CD4-positive, alpha-beta T cell treated with Interleukin-17A for 1 hour (primary cell): ENCODE data around the gene ELOVL5.

Experiments used
- DNase-seq: peaks from one replicate; pipeline ENCODE4 v3.0.0-alpha.2; 2020

The ELOVL5 gene

DNA sequence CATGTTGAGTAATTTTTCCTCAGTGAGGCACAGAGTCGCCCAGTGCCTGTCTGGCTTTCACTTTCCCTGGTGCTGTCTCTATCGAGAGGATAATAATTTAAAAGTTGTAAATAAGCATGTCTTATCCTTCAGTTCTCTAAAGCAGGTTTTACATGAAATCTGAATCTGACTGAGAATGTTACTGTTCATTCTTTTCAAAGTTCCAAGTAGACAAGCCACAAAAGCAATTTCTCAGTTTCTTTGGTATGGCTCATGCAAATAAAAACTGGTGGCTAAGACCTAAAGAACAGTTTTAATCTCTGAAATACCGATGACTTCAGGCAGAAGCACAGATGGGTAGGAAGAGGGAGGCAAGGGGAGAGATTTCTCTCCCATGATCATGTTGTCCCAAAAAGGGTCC lies 112.5 kb downstream of the ELOVL5 start:
- DNase-seq, result no peak

DNA sequence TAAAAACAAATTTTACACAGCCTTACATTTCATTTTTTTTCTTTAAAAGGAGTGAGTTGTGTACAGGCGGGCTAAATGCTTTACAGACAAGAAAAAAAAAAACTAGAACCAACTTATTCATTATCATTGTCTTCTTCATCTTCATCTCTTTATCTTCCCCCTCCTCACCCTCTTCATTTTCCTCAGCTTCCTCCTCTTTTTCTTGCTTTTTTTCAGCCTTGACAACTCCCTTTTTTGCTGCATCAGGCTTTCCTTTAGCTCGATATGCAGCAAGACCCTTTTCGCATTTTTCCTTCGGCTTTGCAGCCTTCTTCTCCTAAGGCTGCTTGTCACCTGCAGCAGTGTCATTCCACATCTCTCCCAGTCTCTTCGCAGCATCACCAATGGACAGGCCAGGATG lies 113.2 kb downstream of the ELOVL5 start:
- no peak for DNase-seq

DNA sequence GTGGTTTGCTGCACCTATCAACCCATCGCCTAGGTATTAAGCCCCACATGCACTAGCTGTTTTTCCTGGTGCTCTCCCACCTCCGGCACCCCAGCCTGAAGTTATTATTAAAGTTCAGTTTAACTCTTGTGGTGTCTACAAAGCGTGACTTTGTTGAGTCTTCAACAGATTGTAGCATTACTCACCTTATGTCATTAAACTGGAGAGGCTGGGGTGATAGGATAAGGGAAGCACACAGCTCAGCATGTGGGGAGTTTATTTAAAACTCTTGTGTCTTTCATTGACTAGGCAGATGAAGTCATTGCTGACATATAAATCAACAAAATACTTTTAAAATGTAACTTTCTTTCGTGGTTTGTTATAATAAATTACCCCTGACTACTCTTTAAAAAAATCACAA lies 115.4 kb downstream of the ELOVL5 start:
- DNase-seq, result no peak

DNA sequence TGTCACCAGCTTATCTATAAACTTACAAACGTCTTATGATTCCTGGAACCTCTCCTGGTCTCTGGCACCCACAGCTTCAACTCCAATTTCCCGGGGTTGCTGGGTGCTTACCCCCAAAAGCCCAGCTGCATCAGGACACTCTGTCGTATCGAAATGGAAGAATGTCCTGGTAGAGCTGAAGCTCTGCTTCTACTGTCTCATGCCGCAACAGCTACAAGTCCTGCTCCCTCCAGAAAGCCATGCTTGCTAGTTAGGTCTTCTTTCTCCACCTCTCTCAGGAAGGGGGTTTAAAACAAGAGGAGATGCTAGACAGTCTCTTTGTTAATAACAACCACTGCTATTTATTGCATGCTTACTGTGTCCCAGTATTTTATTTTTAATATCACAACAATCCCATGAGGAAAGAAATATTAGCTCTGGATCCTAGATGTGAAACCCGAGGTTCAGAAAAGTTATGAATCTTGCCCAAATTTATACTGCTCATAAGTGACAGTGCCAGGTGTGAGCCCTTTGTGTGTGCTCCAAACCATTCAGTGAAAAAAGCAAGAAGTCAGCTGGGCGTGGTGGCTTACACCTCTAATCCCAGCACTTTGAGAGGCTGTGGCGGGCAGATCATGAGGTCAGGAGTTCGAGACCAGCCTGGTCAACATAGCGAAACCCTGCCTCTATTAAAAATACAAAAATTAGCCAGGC lies 117.8 kb downstream of the ELOVL5 start:
- no peak for DNase-seq

DNA sequence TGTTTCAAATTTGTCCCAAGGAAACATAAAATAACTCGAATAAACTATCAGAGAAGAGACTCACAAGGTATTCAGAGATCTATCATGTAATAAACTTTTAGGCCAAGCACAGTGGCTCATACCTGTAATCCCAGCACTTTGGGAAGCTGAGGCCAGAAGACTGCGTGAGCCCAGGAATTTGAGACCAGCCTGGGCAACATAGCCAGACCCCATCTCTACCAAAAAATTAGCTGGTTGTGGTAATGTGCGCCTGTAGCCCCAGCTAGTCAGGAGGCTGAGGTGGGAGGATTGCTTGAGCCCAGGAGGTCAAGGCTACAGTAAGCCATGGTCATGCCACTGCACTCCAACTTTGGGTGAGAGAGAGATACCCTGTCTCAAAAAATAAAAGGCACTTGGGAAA lies 120.9 kb downstream of the ELOVL5 start:
- DNase-seq, result no peak

DNA sequence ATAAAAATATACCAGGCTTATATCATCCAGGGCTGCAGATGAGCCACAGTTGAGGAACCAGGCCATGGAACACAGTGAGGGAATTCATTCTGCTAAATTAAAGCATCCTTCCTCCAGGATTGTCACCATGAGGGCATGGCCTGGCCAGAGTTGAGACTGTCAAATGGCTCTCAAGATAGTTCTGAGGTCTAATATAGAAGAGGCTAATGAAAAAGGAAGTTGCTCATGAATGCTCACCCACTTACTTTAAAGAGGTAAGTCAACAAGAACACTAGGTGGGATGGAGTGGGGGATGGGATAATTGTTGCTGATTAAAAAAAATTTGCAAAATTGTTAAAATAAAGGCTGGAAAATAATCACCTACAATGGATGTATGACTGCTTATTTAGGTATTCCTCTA lies 128.1 kb downstream of the ELOVL5 start:
- DNase-seq, result no peak
